ENCODE measurements around the gene ACER2.

DNA sequence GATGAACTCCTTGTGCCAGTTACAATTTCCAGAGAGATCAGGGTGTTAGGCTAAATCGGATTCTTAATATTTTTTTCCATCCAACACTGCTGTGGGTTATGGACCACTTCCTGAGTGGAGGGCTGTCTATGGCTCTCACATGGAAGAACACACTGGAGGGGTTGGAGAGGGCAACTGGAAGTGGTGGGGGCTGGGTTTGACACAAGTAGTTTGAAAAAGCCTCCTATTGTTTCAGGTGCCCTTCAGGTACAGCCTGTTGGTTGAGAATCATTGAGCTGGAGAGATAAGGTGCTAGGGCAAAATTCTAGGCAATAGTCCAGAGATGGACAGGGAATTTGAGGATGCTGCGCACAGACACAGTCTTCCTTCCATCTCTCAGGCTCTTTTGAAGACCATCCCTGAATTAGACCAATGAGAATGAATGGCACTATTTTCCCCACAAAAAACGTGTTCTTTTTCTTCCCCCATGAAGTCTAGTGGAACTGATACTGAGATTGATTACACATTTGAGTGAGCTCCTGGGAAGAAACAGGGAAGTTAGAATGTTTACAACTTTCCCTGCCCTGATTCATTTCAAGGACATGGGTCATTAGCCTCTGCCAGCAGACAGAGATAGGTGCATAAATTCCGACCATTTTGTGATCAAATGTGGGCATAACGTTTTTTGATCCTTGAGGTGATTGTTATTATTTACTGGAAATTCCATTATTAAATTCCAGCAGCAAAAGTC is 87.7 kb downstream of the ACER2 start:
- TF ChIP-seq, protein P1, sequence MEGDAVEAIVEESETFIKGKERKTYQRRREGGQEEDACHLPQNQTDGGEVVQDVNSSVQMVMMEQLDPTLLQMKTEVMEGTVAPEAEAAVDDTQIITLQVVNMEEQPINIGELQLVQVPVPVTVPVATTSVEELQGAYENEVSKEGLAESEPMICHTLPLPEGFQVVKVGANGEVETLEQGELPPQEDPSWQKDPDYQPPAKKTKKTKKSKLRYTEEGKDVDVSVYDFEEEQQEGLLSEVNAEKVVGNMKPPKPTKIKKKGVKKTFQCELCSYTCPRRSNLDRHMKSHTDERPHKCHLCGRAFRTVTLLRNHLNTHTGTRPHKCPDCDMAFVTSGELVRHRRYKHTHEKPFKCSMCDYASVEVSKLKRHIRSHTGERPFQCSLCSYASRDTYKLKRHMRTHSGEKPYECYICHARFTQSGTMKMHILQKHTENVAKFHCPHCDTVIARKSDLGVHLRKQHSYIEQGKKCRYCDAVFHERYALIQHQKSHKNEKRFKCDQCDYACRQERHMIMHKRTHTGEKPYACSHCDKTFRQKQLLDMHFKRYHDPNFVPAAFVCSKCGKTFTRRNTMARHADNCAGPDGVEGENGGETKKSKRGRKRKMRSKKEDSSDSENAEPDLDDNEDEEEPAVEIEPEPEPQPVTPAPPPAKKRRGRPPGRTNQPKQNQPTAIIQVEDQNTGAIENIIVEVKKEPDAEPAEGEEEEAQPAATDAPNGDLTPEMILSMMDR (IDR thresholded peaks at IDR 0.05; ENCODE audit: low read depth, low read length, poor library complexity, severe bottlenecking) = no peak
- TF ChIP-seq EZH2phosphoT487 (IDR thresholded peaks at IDR 0.05; ENCODE audit: borderline replicate concordance, low read length) = no peak

Measured in DOHH2 (cell line).